ENCODE measurements around the gene NAALADL2.
"Not testable (repeated sequence)": the region's sequence is repeated elsewhere in the genome, so short reads cannot be mapped to it uniquely, and the experiment has no call there.

The NAALADL2 gene

DNA sequence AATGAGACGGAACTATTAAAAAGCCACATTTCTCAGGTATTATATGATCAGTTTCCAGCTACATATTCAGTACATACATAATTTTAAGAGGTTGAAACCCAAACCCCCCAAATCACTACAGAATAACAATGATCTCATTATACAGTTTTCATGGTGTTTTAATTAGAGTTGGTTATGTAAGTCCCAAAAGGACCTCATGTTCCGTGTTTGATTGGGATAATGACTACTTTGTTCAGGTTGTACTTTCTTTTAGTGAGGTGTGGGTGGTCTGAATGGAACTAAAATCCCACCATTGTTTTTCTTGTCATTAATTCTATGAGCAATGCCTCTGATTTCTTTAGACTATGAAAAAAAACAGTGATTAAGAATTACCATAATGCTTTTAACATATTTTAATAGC is 905.6 kb downstream of the NAALADL2 start:
- no peak for DNase-seq
- Histone ChIP-seq H3K4me3 (ENCODE audit: low read depth, low read length) (no peak overlapping the region), H3K9me3 (no peaks in the 10 kb centered on the region), H3K27me3 (no peaks in the 10 kb centered on the region), H3K4me1 (no peaks in the 10 kb centered on the region), H3K36me3 (no peaks in the 10 kb centered on the region)
- no peak for TF ChIP-seq CTCF (IDR thresholded peaks at IDR 0.05; ENCODE audit: low read depth, low read length)

GRCh38 chr3:175770426-175770825 is 911.3 kb downstream of the NAALADL2 start:
- Histone ChIP-seq H3K4me3 (ENCODE audit: low read depth, low read length) (no peak overlapping the region), H3K27me3 (no peaks in the 10 kb centered on the region), H3K36me3 (no peaks in the 10 kb centered on the region), H3K4me1 (no peaks in the 10 kb centered on the region), H3K9me3 (no peaks in the 10 kb centered on the region)
- DNase-seq = no peak
- TF ChIP-seq CTCF (IDR thresholded peaks at IDR 0.05; ENCODE audit: low read depth, low read length) = no peak

DNA sequence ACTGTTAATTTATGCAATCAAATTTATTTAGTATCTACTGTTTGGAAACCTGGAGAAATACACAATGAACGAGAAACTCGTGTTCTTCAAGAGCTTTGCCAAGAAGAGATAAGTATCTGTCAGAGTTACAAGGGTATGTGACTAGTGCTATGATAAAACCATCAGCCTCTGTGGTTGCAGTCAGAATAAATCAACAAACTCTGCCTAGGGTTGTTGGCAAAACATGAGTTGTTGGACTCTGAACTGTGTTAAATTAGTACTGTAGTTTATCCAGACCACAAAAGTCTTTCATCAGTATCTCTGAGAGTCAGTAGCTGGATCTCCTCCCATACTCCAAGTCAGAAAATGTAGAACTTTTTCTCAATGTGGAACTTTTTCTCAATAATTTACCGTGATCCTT is 918.4 kb downstream of the NAALADL2 start:
- Histone ChIP-seq H3K4me3 (ENCODE audit: low read depth, low read length) (no peak overlapping the region), H3K9me3 (no peaks in the 10 kb centered on the region), H3K27me3 (no peaks in the 10 kb centered on the region), H3K36me3 (no peaks in the 10 kb centered on the region), H3K4me1 (no peaks in the 10 kb centered on the region)
- no peak for DNase-seq
- no peak for TF ChIP-seq CTCF (IDR thresholded peaks at IDR 0.05; ENCODE audit: low read depth, low read length)

- Histone ChIP-seq H3K4me1 (no peaks in the 10 kb centered on the region), H3K9me3 (no peaks in the 10 kb centered on the region), H3K4me3 (ENCODE audit: low read depth, low read length) (no peak overlapping the region), H3K36me3 (no peaks in the 10 kb centered on the region), H3K27me3 (no peaks in the 10 kb centered on the region)
- no peak for DNase-seq
- no peak for TF ChIP-seq CTCF (IDR thresholded peaks at IDR 0.05; ENCODE audit: low read depth, low read length)
These were observed 918.8 kb downstream of the NAALADL2 start for GRCh38 chr3:175777965-175778364.

- no peak for DNase-seq
- Histone ChIP-seq H3K4me3 (ENCODE audit: low read depth, low read length) (no peak overlapping the region), H3K9me3 (no peaks in the 10 kb centered on the region), H3K4me1 (no peaks in the 10 kb centered on the region), H3K27me3 (no peaks in the 10 kb centered on the region), H3K36me3 (no peaks in the 10 kb centered on the region)
- no peak for TF ChIP-seq CTCF (IDR thresholded peaks at IDR 0.05; ENCODE audit: low read depth, low read length)
These were observed 919.9 kb downstream of the NAALADL2 start for GRCh38 chr3:175778994-175779393.

DNA sequence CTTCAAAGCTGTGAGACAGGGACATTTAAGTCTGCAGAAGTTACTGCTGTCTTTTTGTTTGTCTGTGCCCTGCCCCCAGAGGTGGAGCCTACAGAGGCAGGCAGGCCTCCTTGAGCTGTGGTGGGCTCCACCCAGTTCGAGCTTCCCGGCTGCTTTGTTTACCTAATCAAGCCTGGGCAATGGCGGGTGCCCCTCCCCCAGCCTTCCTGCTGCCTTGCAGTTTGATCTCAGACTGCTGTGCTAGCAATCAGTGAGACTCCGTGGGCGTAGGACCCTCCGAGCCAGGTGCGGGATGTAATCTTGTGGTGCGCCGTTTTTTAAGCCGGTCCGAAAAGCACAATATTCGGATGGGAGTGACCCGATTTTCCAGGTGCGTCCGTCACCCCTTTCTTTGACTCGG is 928.0 kb downstream of the NAALADL2 start:
- not testable (repeated sequence) for H3K4me1 ChIP-seq; H3K36me3 ChIP-seq; H3K27me3 ChIP-seq; H3K9me3 ChIP-seq; H3K4me3 ChIP-seq (ENCODE audit: low read depth, low read length); DNase-seq

DNA sequence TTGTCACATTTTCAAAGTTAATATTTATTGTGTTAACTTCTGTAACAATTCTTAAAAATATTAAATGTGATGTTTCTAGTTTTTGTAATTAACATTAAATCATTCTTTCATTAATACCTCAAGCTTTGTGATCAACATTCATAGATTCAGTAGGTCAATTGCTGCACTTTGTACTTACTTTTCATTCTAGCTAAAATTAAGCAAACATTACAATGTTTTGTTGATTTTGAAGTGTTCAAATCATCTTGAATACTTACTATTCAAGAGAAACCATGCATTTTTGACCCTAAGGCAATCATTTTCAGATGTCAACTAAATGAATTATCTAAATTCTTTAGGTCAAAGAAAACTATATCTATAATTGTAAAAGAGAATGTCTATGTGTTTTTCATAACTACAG is 933.1 kb downstream of the NAALADL2 start:
- TF ChIP-seq CTCF (IDR thresholded peaks at IDR 0.05; ENCODE audit: low read depth, low read length) = no peak
- no peaks in the 10 kb centered on the region for H3K36me3 ChIP-seq
- no peak for DNase-seq
- no peak overlapping the region for H3K4me3 ChIP-seq (ENCODE audit: low read depth, low read length)
- no peaks in the 10 kb centered on the region for H3K9me3 ChIP-seq
- H3K4me1 ChIP-seq = no peaks in the 10 kb centered on the region
- no peaks in the 10 kb centered on the region for H3K27me3 ChIP-seq
